IPS DF 4.7 (cell line): ENCODE results near the gene FPGS.
"Not testable (repeated sequence)": the region's sequence is repeated elsewhere in the genome, so short reads cannot be mapped to it uniquely, and the experiment has no call there.

ENCODE experiments used
- DNase-seq: peaks from one replicate; pipeline ENCODE4 v3.0.0-alpha.2; 2013; ENCODE audit warnings: low spot score; ENCODE audit errors: extremely low read depth

The FPGS gene

GRCh38 chr9:127837346-127837745 is 34.7 kb downstream of the FPGS start:
- no peak for DNase-seq

GRCh38 chr9:127838375-127839078 is 35.8 kb downstream of the FPGS start:
- no peak for DNase-seq

GRCh38 chr9:127841087-127841835 is 38.6 kb downstream of the FPGS start:
- no peak for DNase-seq

- peak; percentile 38 for DNase-seq
Measured at GRCh38 chr9:127844821-127845359, 42.2 kb downstream of the FPGS start.

- not testable (repeated sequence) for DNase-seq
Measured at GRCh38 chr9:127845619-127846018, 42.9 kb downstream of the FPGS start.

- DNase-seq: no peak
Measured at GRCh38 chr9:127846443-127847177, 43.9 kb downstream of the FPGS start.

GRCh38 chr9:127847178-127847510 is 44.5 kb downstream of the FPGS start:
- DNase-seq: no peak

- no peak for DNase-seq
Measured at GRCh38 chr9:127847833-127848755, 45.4 kb downstream of the FPGS start.

GRCh38 chr9:127848756-127849504 is 46.2 kb downstream of the FPGS start:
- no peak for DNase-seq

GRCh38 chr9:127850286-127850830 is 47.7 kb downstream of the FPGS start:
- DNase-seq: no peak

GRCh38 chr9:127852829-127853228 is 50.1 kb downstream of the FPGS start:
- DNase-seq: no peak

GRCh38 chr9:127853312-127854183 is 50.9 kb downstream of the FPGS start:
- DNase-seq: no peak

GRCh38 chr9:127854184-127854806 is 51.6 kb downstream of the FPGS start, which contains the start of gene ENG:
Gene ENG (minus strand): TSS chr9:127854658. CDS start chr9:127854355, 303 bp downstream.
- DNase-seq: no peak

GRCh38 chr9:127854960-127855359 is 52.3 kb downstream of the FPGS start:
- DNase-seq: no peak

- no peak for DNase-seq
Measured at GRCh38 chr9:127855522-127855921, 52.8 kb downstream of the FPGS start.

GRCh38 chr9:127856094-127856728 is 53.5 kb downstream of the FPGS start:
- DNase-seq: no peak

- DNase-seq: no peak
Measured at GRCh38 chr9:127856729-127857116, 54.0 kb downstream of the FPGS start.

GRCh38 chr9:127857278-127857677 is 54.6 kb downstream of the FPGS start:
- no peak for DNase-seq
